Loucy (cell line): ENCODE measurements around the gene CIBAR2.

Experiments
- H2AFZ ChIP-seq: fragments of 200-600 bp; sonication (generic); 2 replicates; pipeline ENCODE4 v1.6.0; 2016; ENCODE audit warnings: antibody characterized with exemption, mild to moderate bottlenecking, low read length, moderate library complexity
- H3F3A ChIP-seq: fragments of 200-600 bp; 2 replicates; pipeline ENCODE4 v1.6.0; 2016; ENCODE audit warnings: antibody characterized with exemption, low read depth, mild to moderate bottlenecking
- H3K27me3 ChIP-seq: fragments of 200-600 bp; sonication (generic); 2 replicates; pipeline ENCODE4 v1.6.1; 2014; ENCODE audit warnings: low read length, mild to moderate bottlenecking; ENCODE audit not compliant: insufficient read depth, poor library complexity, severe bottlenecking
- H3K36me3 ChIP-seq: fragments of 200-600 bp; sonication (generic); 2 replicates; pipeline ENCODE4 v1.6.1; 2016; ENCODE audit warnings: low read length; ENCODE audit not compliant: insufficient read depth
- H3K4me1 ChIP-seq: fragments of 200-600 bp; sonication (generic); 2 replicates; pipeline ENCODE4 v1.5.1; 2014; ENCODE audit warnings: low read length, mild to moderate bottlenecking; ENCODE audit not compliant: insufficient read depth, poor library complexity, severe bottlenecking
- H3K4me2 ChIP-seq: fragments of 200-600 bp; sonication (generic); 2 replicates; pipeline ENCODE4 v1.6.0; 2014; ENCODE audit warnings: antibody characterized with exemption, low read length, low read depth, mild to moderate bottlenecking; ENCODE audit not compliant: poor library complexity, severe bottlenecking
- H3K4me3 ChIP-seq: fragments of 200-600 bp; sonication (generic); 2 replicates; pipeline ENCODE4 v1.5.1; 2014; ENCODE audit warnings: low read length, mild to moderate bottlenecking, mixed read lengths; ENCODE audit not compliant: poor library complexity, severe bottlenecking
- H3K79me2 ChIP-seq: fragments of 200-600 bp; sonication (generic); 2 replicates; pipeline ENCODE4 v1.6.1; 2014; ENCODE audit warnings: low read length; ENCODE audit not compliant: insufficient read depth
- H3K9ac ChIP-seq: fragments of 200-600 bp; sonication (generic); 2 replicates; pipeline ENCODE4 v1.6.0; 2014; ENCODE audit warnings: mild to moderate bottlenecking, low read depth, low read length, moderate library complexity; ENCODE audit not compliant: poor library complexity, severe bottlenecking
- H3K9me2 ChIP-seq: fragments of 200-600 bp; sonication (generic); replicated peaks from 2 replicates; pipeline ENCODE4 v1.6.1; 2016; ENCODE audit warnings: low read depth, low read length, mixed read lengths
- H3K9me3 ChIP-seq: fragments of 200-600 bp; sonication (generic); 2 replicates; pipeline ENCODE4 v1.6.1; 2014; ENCODE audit warnings: mild to moderate bottlenecking, antibody characterized with exemption, low read length, low read depth; ENCODE audit not compliant: insufficient read depth
- H4K20me1 ChIP-seq: fragments of 200-600 bp; sonication (generic); 2 replicates; pipeline ENCODE4 v1.6.0; 2014; ENCODE audit warnings: antibody characterized with exemption, low read length, mild to moderate bottlenecking; ENCODE audit not compliant: insufficient read depth, poor library complexity, severe bottlenecking
- EZH2phosphoT487 ChIP-seq: fragments of 200-600 bp; IDR thresholded peaks from 2 replicates; pipeline ENCODE4 v1.6.1; 2018; ENCODE audit warnings: antibody characterized with exemption, mild to moderate bottlenecking, moderate library complexity, borderline replicate concordance
- TF ChIP-seq, protein P1 (sequence below): fragments of 200-600 bp; sonication (generic); conservative IDR thresholded peaks from 2 replicates; pipeline ENCODE4 v1.5.1; 2014; ENCODE audit warnings: mild to moderate bottlenecking, antibody characterized with exemption, low read length

CIBAR2 gene

GRCh38 chr16:85157813-85158742 is 45.8 kb upstream of the CIBAR2 start:
- no peak overlapping the region for H3K9ac ChIP-seq
- peak overlapping the region; percentile 51; the same call in 1 of the 2 replicates for H2AFZ ChIP-seq
- no peaks in the 10 kb centered on the region for H3K9me3 ChIP-seq

GRCh38 chr16:85157372-85157771 is 45.1 kb upstream of the CIBAR2 start:
- Histone ChIP-seq H3K36me3 (no peaks in the 10 kb centered on the region), H3K4me1 (no peaks in the 10 kb centered on the region), H2AFZ (no peak overlapping the region), H3K9me3 (no peaks in the 10 kb centered on the region), H4K20me1 (no peaks in the 10 kb centered on the region), H3K27me3 (no peaks in the 10 kb centered on the region), H3F3A (no peaks in the 10 kb centered on the region), H3K4me3 (no peak overlapping the region), H3K4me2 (no peak overlapping the region), H3K9ac (no peak overlapping the region), H3K79me2 (no peaks in the 10 kb centered on the region), H3K9me2 (no peaks in the 10 kb centered on the region)
- TF ChIP-seq, protein P1, sequence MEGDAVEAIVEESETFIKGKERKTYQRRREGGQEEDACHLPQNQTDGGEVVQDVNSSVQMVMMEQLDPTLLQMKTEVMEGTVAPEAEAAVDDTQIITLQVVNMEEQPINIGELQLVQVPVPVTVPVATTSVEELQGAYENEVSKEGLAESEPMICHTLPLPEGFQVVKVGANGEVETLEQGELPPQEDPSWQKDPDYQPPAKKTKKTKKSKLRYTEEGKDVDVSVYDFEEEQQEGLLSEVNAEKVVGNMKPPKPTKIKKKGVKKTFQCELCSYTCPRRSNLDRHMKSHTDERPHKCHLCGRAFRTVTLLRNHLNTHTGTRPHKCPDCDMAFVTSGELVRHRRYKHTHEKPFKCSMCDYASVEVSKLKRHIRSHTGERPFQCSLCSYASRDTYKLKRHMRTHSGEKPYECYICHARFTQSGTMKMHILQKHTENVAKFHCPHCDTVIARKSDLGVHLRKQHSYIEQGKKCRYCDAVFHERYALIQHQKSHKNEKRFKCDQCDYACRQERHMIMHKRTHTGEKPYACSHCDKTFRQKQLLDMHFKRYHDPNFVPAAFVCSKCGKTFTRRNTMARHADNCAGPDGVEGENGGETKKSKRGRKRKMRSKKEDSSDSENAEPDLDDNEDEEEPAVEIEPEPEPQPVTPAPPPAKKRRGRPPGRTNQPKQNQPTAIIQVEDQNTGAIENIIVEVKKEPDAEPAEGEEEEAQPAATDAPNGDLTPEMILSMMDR: no peak
- TF ChIP-seq EZH2phosphoT487: no peak

More at GRCh38 chr16:85157813-85158742, 45.8 kb upstream of the CIBAR2 start:
- no peak for TF ChIP-seq EZH2phosphoT487
- TF ChIP-seq, protein P1: no peak
- Histone ChIP-seq H3K36me3 (no peaks in the 10 kb centered on the region), H3K4me3 (no peak overlapping the region), H3K79me2 (no peaks in the 10 kb centered on the region), H4K20me1 (no peaks in the 10 kb centered on the region), H3F3A (no peaks in the 10 kb centered on the region), H3K4me2 (no peak overlapping the region), H3K9me2 (no peaks in the 10 kb centered on the region), H3K27me3 (no peaks in the 10 kb centered on the region), H3K4me1 (no peaks in the 10 kb centered on the region)

GRCh38 chr16:85156869-85157268 is 44.6 kb upstream of the CIBAR2 start:
- no peaks in the 10 kb centered on the region for H3K9me2 ChIP-seq
- no peaks in the 10 kb centered on the region for H3K79me2 ChIP-seq
- no peaks in the 10 kb centered on the region for H4K20me1 ChIP-seq
- H3K9ac ChIP-seq: no peak overlapping the region
- H3K27me3 ChIP-seq: no peaks in the 10 kb centered on the region
- no peaks in the 10 kb centered on the region for H3K4me1 ChIP-seq
- no peak overlapping the region for H2AFZ ChIP-seq
- TF ChIP-seq EZH2phosphoT487: no peak
- TF ChIP-seq, protein P1: no peak
- no peak overlapping the region for H3K4me2 ChIP-seq
- no peaks in the 10 kb centered on the region for H3F3A ChIP-seq
- no peaks in the 10 kb centered on the region for H3K9me3 ChIP-seq
- no peak overlapping the region for H3K4me3 ChIP-seq
- no peaks in the 10 kb centered on the region for H3K36me3 ChIP-seq
